NCI-H345 (cell line): ENCODE data around the gene KPNA4.
"Not testable (repeated sequence)": the region's sequence is repeated elsewhere in the genome, so short reads cannot be mapped to it uniquely, and the experiment has no call there.

Experiments
- DNase-seq: peaks from one replicate; lab custom pipeline; 2025; lab: John Stamatoyannopoulos, UW

The KPNA4 gene, protein sequence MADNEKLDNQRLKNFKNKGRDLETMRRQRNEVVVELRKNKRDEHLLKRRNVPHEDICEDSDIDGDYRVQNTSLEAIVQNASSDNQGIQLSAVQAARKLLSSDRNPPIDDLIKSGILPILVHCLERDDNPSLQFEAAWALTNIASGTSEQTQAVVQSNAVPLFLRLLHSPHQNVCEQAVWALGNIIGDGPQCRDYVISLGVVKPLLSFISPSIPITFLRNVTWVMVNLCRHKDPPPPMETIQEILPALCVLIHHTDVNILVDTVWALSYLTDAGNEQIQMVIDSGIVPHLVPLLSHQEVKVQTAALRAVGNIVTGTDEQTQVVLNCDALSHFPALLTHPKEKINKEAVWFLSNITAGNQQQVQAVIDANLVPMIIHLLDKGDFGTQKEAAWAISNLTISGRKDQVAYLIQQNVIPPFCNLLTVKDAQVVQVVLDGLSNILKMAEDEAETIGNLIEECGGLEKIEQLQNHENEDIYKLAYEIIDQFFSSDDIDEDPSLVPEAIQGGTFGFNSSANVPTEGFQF

DNA sequence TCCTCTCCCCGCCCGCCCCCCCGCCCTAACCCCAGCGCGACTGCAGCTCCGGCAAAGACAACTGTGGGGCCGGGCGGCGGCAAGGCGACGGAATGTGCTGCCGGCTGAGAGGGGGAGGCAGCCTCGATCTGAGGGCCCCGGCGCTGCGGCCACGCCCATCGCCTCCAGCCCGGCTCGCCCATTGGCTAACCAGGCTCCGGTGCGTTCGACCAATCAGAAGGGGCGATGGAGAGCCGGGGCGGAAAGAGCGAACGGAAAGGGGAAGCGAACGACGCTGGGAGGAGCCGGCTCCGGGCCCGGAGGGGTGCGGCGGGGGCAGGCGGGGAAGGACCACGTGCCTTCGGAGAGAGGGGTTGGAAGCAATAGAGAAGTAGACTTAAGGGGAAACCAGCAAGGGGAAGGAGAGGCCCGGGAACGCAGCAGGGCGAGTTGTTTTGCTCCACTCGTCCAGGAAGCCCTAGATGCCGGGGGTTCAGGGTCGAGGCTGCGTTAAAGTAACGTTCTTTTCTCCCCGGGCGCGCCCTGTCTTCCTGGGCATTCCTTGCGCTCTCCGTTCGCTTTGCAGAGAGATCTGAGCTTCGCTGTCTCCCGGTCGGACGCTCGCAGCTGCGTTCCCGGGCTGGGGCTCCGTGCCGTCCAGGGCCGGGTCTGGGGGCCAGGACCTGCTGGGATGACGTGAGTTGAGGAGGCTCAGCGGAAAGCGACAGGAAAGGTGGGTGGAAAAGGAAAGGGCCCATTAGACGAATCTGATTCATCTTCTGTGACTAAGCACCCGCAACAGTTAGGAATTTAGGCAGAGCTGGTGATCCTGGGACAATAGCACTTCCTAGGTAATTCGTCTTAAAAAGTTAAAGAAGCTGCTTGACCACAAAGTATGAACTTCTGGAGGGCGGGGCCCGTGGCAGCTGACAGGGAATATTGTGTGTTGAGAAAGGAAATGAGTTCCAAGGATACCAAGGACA lies at the start of gene KPNA4:
TSS of gene KPNA4 (minus strand) at position 130 of the 962 bp plus-strand sequence. CDS start 289 bp downstream, outside the sequence.
- peak; percentile 94 for DNase-seq

GRCh38 chr3:160613661-160614060 lies 48.3 kb upstream of the KPNA4 start:
- no peak for DNase-seq

DNA sequence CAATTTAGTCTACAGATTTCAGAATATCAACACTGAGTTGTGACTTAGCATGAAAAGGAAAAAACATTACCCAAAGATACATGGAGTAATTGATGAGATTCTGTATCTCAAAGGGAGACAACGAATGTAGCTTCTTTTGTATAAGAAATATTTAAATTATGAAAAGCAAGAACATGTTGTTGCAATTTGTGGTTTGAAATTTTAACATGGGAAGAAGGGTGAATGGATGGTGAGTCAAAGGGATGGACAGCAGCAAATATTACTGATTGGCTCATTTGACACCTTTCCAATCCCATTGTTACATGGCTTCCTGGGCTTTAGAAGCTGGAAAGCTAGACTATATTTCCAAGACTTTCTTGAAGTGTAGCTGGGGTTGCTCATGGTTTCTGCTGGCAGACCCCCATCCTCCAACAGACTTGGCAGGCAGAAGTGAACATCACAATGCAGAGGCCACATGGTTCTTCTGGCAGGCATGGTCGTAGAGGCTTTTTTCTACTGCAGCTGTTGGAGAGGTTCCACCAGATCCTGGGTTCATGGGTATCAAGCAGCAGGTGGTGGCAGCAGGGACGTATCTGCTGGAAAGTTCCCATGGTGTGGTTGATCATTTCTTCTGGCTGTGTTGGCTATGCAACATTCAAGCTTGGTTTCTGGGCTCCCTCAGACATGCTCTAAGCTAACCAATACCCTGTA lies 47.2 kb upstream of the KPNA4 start:
- DNase-seq = no peak

- no peak for DNase-seq
Measured at GRCh38 chr3:160611141-160611540, 45.8 kb upstream of the KPNA4 start.

DNA sequence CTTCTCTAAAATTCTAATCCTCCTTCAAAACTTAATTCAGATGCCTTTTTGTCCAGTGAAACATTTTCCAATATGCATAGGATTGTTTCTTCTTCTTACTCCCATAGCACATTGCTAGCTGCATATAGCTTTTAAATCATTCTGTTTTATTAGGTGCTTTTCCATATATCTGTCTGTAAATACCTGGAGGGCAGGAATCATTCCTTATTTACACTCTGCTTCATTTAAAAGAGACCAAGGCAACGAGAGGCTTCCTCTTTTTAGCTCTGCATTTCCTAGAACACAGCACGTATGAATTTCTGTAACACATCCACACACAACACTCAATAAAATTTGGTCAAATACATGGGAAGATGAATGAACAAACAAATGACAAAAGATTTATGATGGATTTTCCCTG lies 43.5 kb upstream of the KPNA4 start:
- no peak for DNase-seq

- no peak for DNase-seq
Measured at GRCh38 chr3:160607826-160608225, 42.5 kb upstream of the KPNA4 start.

GRCh38 chr3:160605315-160605714 lies 39.9 kb upstream of the KPNA4 start:
- DNase-seq = no peak

GRCh38 chr3:160603845-160604244 lies 38.5 kb upstream of the KPNA4 start:
- DNase-seq = not testable (repeated sequence)

DNA sequence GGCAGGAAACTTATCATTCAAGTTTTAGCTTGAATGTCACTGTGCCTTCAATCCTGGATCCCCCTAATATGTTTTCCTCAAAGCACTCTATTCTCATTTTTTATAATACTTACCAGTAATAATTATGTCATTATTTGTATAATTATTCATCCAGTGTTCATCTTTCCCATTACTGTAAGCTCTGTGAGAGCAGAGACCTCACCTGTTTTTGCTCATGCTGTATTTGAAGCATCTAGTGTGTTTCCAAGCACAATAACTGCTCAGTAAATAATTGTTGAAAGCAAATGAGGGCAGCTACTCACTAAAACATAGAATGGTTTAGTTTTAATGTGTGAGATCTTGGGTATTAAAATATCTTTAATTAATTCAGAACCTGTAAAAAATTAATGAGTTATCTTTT lies 36.9 kb upstream of the KPNA4 start:
- no peak for DNase-seq

GRCh38 chr3:160601288-160601687 lies 35.9 kb upstream of the KPNA4 start:
- no peak for DNase-seq

DNA sequence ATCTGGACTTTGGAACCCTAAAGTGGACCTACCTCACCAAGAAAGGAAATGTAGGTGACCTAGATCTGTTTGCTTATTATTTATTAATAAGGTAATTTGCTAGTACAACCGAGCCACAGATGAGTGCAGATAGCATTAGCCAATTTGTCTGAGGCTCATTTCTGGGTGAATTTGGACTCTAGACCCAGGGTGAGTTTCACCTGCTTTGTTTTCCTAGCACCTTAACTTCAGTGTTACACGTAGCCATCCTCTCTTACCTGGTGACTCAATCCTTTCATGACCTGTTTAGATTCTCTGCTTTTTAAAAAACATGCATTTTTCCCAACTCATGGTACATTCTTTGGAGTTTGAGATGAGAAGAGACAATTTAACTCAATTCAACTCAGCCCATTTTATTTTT lies 33.5 kb upstream of the KPNA4 start:
- DNase-seq = no peak

GRCh38 chr3:160588023-160588422 lies 22.7 kb upstream of the KPNA4 start:
- DNase-seq = no peak

- no peak for DNase-seq
Measured at GRCh38 chr3:160587105-160587504, 21.7 kb upstream of the KPNA4 start.

DNA sequence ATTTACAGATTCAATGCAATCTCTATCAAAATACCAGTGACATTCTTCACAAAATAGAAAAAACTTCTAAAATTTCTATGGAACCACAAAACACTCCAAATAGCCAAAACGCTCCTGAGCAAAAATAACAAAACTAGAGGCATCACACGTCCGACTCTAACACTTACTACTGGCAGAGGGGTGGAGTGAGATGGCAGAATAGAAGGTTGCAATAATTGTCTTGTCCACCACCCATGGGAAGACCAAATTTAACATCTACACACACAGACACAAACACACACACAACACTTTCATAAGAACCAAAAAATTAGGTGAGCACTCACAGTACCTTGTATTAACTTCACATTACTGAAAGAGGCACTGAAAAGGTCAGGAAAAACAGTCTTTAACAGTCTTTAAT lies 21.3 kb upstream of the KPNA4 start:
- no peak for DNase-seq

DNA sequence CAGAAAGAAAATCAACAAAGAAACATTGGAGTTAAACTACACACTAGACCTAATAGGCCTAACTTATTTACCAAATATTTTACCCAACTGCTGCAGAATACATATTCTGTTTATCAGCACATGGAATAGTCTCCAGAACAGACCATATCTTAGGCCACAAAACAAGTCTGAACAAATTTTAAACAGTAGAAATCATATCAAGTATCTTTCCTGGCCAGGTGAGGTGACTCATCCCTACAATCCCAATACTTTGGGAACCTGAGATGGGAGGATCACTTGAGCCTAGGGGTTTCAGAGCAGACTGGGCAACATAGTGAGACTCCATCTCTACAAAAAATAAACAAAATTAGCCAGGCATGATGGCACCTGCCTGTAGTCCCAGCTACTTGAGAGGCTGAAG lies 18.1 kb upstream of the KPNA4 start:
- DNase-seq = no peak

DNA sequence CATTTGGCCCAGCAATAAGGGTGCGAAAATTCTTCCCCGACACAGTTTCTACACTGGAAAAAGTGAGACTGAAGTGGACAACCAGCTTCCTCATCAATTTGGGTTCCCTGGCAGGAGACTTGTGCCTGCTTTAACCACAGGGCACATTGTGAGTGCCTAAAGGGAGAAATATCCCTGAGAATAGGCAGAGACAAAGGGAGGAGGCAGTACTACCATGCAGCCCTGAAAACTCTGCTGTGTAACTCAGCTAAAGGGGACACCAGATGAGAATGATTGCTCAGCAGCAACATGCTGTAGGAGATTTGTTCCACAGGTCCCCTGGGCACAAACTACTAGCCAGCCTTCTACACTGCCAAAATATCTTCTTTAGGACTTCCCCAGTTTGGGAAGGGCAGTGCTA lies 15.6 kb upstream of the KPNA4 start:
- no peak for DNase-seq

- no peak for DNase-seq
Measured at GRCh38 chr3:160577556-160578195, 12.3 kb upstream of the KPNA4 start.

- DNase-seq = no peak
Measured at GRCh38 chr3:160577093-160577492, 11.7 kb upstream of the KPNA4 start.

GRCh38 chr3:160576621-160577020 lies 11.2 kb upstream of the KPNA4 start:
- DNase-seq = no peak

- no peak for DNase-seq
Measured at GRCh38 chr3:160575589-160575988, 10.2 kb upstream of the KPNA4 start.

- DNase-seq = no peak
Measured at GRCh38 chr3:160574636-160575035, 9.3 kb upstream of the KPNA4 start.
